ENCODE data around the gene PFDN6. TPM values are rescaled to one million over a fixed set of nuclear protein-coding genes. Genes with fewer than 3 reads are reported as not detected.

The PFDN6 gene
- polyA plus RNA-seq, 1 experiment, result 49.0 TPM

GRCh38 chr6:33292996-33293682, 3.7 kb downstream of the PFDN6 start:
- no peak for DNase-seq (ENCODE audit: low read depth)
- H3K4me3 ChIP-seq (ENCODE audit: low read depth, low read length), result no peak overlapping the region
- peaks cover 15% of the 10 kb centered on the region for H3K36me3 ChIP-seq (ENCODE audit: control insufficient read depth, insufficient read depth, low read length)
- no peaks in the 10 kb centered on the region for H3K27me3 ChIP-seq (ENCODE audit: control insufficient read depth, insufficient read depth, low read length)
- ChIA-PET CTCF (no interaction called here), POLR2A (no interaction called here)
- TF ChIP-seq CTCF (IDR thresholded peaks at IDR 0.05; ENCODE audit: insufficient read depth, low read depth, low read length), result no peak

GRCh38 chr6:33294086-33294823, 4.9 kb downstream of the PFDN6 start:
- H3K4me3 ChIP-seq (ENCODE audit: low read depth, low read length), result no peak overlapping the region
- CTCF ChIA-PET, result interaction anchor here (0.9 kb wide), 1 partner anchor 51 kb away, joined by 3 read pairs; no protein-coding TSS in a partner anchor
- no peak for DNase-seq (ENCODE audit: low read depth)
- POLR2A ChIA-PET, result no interaction called here
- H3K36me3 ChIP-seq (ENCODE audit: control insufficient read depth, insufficient read depth, low read length), result peaks cover 15% of the 10 kb centered on the region
- no peak for TF ChIP-seq CTCF (IDR thresholded peaks at IDR 0.05; ENCODE audit: insufficient read depth, low read depth, low read length)
- no peaks in the 10 kb centered on the region for H3K27me3 ChIP-seq (ENCODE audit: control insufficient read depth, insufficient read depth, low read length)

GRCh38 chr6:33295621-33296369, 6.4 kb downstream of the PFDN6 start:
- peaks cover 15% of the 10 kb centered on the region for H3K36me3 ChIP-seq (ENCODE audit: control insufficient read depth, insufficient read depth, low read length)
- ChIA-PET CTCF (no interaction called here), POLR2A (no interaction called here)
- TF ChIP-seq CTCF (IDR thresholded peaks at IDR 0.05; ENCODE audit: insufficient read depth, low read depth, low read length), result no peak
- no peaks in the 10 kb centered on the region for H3K27me3 ChIP-seq (ENCODE audit: control insufficient read depth, insufficient read depth, low read length)
- DNase-seq (ENCODE audit: low read depth), result no peak
- no peak overlapping the region for H3K4me3 ChIP-seq (ENCODE audit: low read depth, low read length)

- peaks cover 18% of the 10 kb centered on the region for H3K36me3 ChIP-seq (ENCODE audit: control insufficient read depth, insufficient read depth, low read length)
- H3K4me3 ChIP-seq (ENCODE audit: low read depth, low read length), result peak overlapping the region; percentile 81
- CTCF ChIA-PET, result interaction anchor here (0.9 to 1.2 kb wide), 2 partner anchors 20 to 283 kb away, joined by 3 to 4 read pairs; partner anchors contain the start of gene B3GALT4
- POLR2A ChIA-PET, result no interaction called here
- no peak for TF ChIP-seq CTCF (IDR thresholded peaks at IDR 0.05; ENCODE audit: insufficient read depth, low read depth, low read length)
- H3K27me3 ChIP-seq (ENCODE audit: control insufficient read depth, insufficient read depth, low read length), result no peaks in the 10 kb centered on the region
- no peak for DNase-seq (ENCODE audit: low read depth)
These were observed 7.5 kb downstream of the PFDN6 start for GRCh38 chr6:33296797-33297405.
